Astrocyte of the spinal cord (primary cell): ENCODE results near the gene ZNF418.
"Not testable (repeated sequence)": the region's sequence is repeated elsewhere in the genome, so short reads cannot be mapped to it uniquely, and the experiment has no call there.

ENCODE experiments used
- DNase-seq: peaks from one replicate; pipeline ENCODE4 v3.0.0; 2011; ENCODE audit warnings: low read depth, low spot score
- H3K4me3 ChIP-seq: 2 replicates; pipeline ENCODE4 v1.5.1; 2011; ENCODE audit warnings: low read depth, mild to moderate bottlenecking, low read length, moderate library complexity
- CTCF ChIP-seq: IDR thresholded peaks from 2 replicates; pipeline ENCODE4 v1.5.1; 2012; ENCODE audit warnings: low read depth, mild to moderate bottlenecking, low read length, inconsistent platforms
- in situ Hi-C: cut with HindIII; loops from 2 replicates; pipeline ENCODE4 v1.10.0; 2017; ENCODE audit warnings: low sequenced_read_pairs

The ZNF418 gene

GRCh38 chr19:57935731-57936130, 529 bp upstream of the ZNF418 start:
- TF ChIP-seq CTCF = no peak
- in situ Hi-C loops = no loop called here

DNA sequence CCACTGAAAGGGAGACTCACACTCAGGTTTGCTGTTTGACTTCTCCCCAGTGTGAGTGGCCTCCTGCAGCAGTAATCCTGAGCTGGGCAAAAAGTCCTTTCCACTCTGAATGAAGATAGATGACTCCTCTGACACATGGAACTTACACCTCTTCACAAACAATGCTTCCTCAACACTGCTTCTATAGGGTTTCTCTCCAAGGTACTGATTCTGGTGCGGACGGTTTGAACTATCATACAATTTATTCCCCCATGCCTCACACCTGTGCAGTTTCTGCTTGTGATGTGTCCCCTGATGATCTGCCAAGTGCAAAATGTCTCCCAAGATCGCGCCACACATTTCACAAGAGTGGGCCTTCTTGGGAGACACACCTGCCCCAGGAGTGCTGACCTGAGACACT, 7.6 kb downstream of the ZNF418 start:
- no peak overlapping the region for H3K4me3 ChIP-seq
- DNase-seq = no peak
- no peak for TF ChIP-seq CTCF
- in situ Hi-C loops = no loop called here

More at GRCh38 chr19:57935731-57936130, 529 bp upstream of the ZNF418 start:
- no peak for DNase-seq
- H3K4me3 ChIP-seq = no peak overlapping the region

GRCh38 chr19:57916168-57916995, 18.8 kb downstream of the ZNF418 start, which contains the start of gene ZNF417:
ZNF417 (minus strand) TSS chr19:57916592; CDS start chr19:57916411, 181 bp downstream.
- in situ Hi-C loops = not testable (repeated sequence)
- peak; percentile 94 for DNase-seq
- peak within 1 kb of the TSS; percentile 76 for H3K4me3 ChIP-seq
- TF ChIP-seq CTCF = peak; percentile 39

DNA sequence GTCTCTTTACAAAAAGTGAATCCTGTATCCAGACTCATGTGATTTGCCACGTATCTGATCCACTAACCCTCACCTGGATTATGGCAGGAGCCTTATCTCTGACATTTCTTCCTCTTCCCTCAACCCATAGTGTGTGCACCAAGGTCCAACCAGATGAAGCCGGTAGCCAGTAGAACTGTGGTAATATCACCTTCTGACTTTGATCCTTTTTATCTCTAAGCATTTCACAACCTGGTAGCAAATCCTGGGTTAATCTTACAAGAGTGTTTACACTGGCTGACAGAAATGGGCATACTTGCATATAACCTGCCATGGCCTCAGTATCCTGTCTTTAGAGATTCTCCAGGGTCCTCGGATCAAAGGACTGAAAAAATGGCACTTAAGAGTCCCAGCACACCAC, 20.7 kb downstream of the ZNF418 start:
- in situ Hi-C loops = no loop called here
- DNase-seq = no peak
- no peak overlapping the region for H3K4me3 ChIP-seq
- no peak for TF ChIP-seq CTCF

GRCh38 chr19:57907394-57907793, 27.8 kb downstream of the ZNF418 start:
- no peak overlapping the region for H3K4me3 ChIP-seq
- in situ Hi-C loops = no loop called here
- no peak for DNase-seq
- TF ChIP-seq CTCF = no peak

GRCh38 chr19:57905258-57905657, 29.9 kb downstream of the ZNF418 start:
- TF ChIP-seq CTCF = no peak
- in situ Hi-C loops = no loop called here
- H3K4me3 ChIP-seq = no peak overlapping the region
- DNase-seq = no peak
